ENCODE measurements around the gene HIRIP3. TPM values are rescaled to one million over a fixed set of nuclear protein-coding genes. Genes with fewer than 3 reads are reported as not detected.

HIRIP3 gene
- total and polyA plus RNA-seq, 2 of the 13 experiments (the other 11 are each of a cell fraction or from before 2014, with no cell fraction given) = 12.6 to 17.2 TPM

- Histone ChIP-seq H3K9ac (ENCODE audit: insufficient read depth, low read depth, low read length) (no peak overlapping the region), H3K4me3 (replicated peaks in 1 of 3; ENCODE audit: insufficient read depth in 1 of 3, low read depth in 2 of 3, low read length in 3 of 3) (no peak overlapping the region), H3K79me2 (ENCODE audit: insufficient read depth, low read length) (no peaks in the 10 kb centered on the region), H3K27me3 (ENCODE audit: control insufficient read depth in 1 of 2, insufficient read depth in 2 of 2, low read length in 2 of 2) (peaks cover 36 to 81% of the 10 kb centered on the region in 2 experiments), H3K9me3 (ENCODE audit: low read length) (no peaks in the 10 kb centered on the region), H3K36me3 (replicated peaks in 1 of 2; ENCODE audit: control insufficient read depth in 1 of 2, insufficient read depth in 2 of 2, low read length in 2 of 2) (no peaks in the 10 kb centered on the region), H4K20me1 (ENCODE audit: insufficient read depth, low read length) (no peaks in the 10 kb centered on the region; the same call in 1 of the 2 replicates), H3K4me2 (ENCODE audit: low read depth, low read length) (no peak overlapping the region), H3K4me1 (ENCODE audit: insufficient read depth, low read length) (peaks cover 23% of the 10 kb centered on the region), H2AFZ (ENCODE audit: low read length) (no peak overlapping the region), H3K27ac (ENCODE audit: extremely low read length, insufficient read depth, low read length) (no peak overlapping the region)
- CTCF ChIA-PET (ENCODE audit: low intra/inter-chr PET ratio, low total read pairs) = no interaction called here
- intact Hi-C loops (cut with micrococcal nuclease; ENCODE audit: unreplicated experiment) = no loop called here
- DNase-seq (ENCODE audit: low spot score) (no peak), ATAC-seq (peak; percentile 36), FAIRE-seq (no peak)
- in situ Hi-C loops (cut with HindIII; ENCODE audit: extremely low pct_ligation_motif_present, low pct_unique_long_range_greater_than_20kb) = no loop called here
- POLR2A ChIA-PET = no interaction called here
- WGBS (ENCODE audit: low lambda C conversion rate) = 16% methylated on average over 15 of the region's 18 CpGs
- no TSS peak for BruUV-seq (replicated peaks)
- TF ChIP-seq ZNF747 (CRISPR knock-in tag; IDR thresholded peaks at IDR 0.05; ENCODE audit: borderline replicate concordance) (no peak), SMAD3 (CRISPR knock-in tag; IDR thresholded peaks at IDR 0.05) (no peak), ZNF670 (CRISPR knock-in tag; IDR thresholded peaks at IDR 0.05; ENCODE audit: borderline replicate concordance) (no peak), ZFP36L1 (CRISPR knock-in tag; IDR thresholded peaks at IDR 0.05) (no peak), RCOR2 (CRISPR knock-in tag; IDR thresholded peaks at IDR 0.05) (no peak), NFYB (CRISPR knock-in tag; IDR thresholded peaks at IDR 0.05) (no peak), ZSCAN25 (CRISPR knock-in tag; IDR thresholded peaks at IDR 0.05) (no peak), BORCS8-MEF2B (CRISPR knock-in tag; IDR thresholded peaks at IDR 0.05) (0 out of 2 replicates have a peak, but pooled peaks have one; percentile 47), FOXK1 (CRISPR knock-in tag; IDR thresholded peaks at IDR 0.05; ENCODE audit: borderline replicate concordance, low read depth) (peak; percentile 41; the same call in 1 of the 2 replicates), ZFP90 (CRISPR knock-in tag; IDR thresholded peaks at IDR 0.05; ENCODE audit: borderline replicate concordance) (no peak), ZSCAN22 (CRISPR knock-in tag; IDR thresholded peaks at IDR 0.05) (no peak), YEATS2 (CRISPR knock-in tag; IDR thresholded peaks at IDR 0.05; ENCODE audit: borderline replicate concordance) (no peak), ADNP (CRISPR knock-in tag; IDR thresholded peaks at IDR 0.05) (no peak), ZNF691 (CRISPR knock-in tag; IDR thresholded peaks at IDR 0.05; ENCODE audit: borderline replicate concordance, low read depth) (no peak), JDP2 (CRISPR knock-in tag; IDR thresholded peaks at IDR 0.05; ENCODE audit: borderline replicate concordance) (no peak), MAFK (conservative IDR thresholded peaks at IDR 0.05 in 1 of 2, IDR thresholded peaks at IDR 0.05 in 1 of 2; ENCODE audit: low read length in 2 of 2) (no peak), HNRNPLL (IDR thresholded peaks at IDR 0.05; ENCODE audit: low read depth, low read length, poor library complexity, severe bottlenecking) (no peak), JUNB (CRISPR knock-in tag; IDR thresholded peaks at IDR 0.05; ENCODE audit: borderline replicate concordance) (no peak), KDM3A (CRISPR knock-in tag; IDR thresholded peaks at IDR 0.05; ENCODE audit: low read depth) (no peak)
- TF ChIP-seq, protein P1, sequence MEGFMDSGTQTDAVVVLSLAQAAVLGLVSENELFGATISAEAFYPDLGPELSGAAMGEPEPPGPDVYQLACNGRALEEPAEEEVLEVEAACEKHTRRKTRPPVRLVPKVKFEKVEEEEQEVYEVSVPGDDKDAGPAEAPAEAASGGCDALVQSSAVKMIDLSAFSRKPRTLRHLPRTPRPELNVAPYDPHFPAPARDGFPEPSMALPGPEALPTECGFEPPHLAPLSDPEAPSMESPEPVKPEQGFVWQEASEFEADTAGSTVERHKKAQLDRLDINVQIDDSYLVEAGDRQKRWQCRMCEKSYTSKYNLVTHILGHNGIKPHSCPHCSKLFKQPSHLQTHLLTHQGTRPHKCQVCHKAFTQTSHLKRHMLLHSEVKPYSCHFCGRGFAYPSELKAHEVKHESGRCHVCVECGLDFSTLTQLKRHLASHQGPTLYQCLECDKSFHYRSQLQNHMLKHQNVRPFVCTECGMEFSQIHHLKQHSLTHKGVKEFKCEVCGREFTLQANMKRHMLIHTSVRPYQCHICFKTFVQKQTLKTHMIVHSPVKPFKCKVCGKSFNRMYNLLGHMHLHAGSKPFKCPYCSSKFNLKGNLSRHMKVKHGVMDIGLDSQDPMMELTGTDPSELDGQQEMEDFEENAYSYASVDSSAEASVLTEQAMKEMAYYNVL (CRISPR knock-in tag; IDR thresholded peaks at IDR 0.05; ENCODE audit: borderline replicate concordance) = no peak
- TF ChIP-seq, protein P2, sequence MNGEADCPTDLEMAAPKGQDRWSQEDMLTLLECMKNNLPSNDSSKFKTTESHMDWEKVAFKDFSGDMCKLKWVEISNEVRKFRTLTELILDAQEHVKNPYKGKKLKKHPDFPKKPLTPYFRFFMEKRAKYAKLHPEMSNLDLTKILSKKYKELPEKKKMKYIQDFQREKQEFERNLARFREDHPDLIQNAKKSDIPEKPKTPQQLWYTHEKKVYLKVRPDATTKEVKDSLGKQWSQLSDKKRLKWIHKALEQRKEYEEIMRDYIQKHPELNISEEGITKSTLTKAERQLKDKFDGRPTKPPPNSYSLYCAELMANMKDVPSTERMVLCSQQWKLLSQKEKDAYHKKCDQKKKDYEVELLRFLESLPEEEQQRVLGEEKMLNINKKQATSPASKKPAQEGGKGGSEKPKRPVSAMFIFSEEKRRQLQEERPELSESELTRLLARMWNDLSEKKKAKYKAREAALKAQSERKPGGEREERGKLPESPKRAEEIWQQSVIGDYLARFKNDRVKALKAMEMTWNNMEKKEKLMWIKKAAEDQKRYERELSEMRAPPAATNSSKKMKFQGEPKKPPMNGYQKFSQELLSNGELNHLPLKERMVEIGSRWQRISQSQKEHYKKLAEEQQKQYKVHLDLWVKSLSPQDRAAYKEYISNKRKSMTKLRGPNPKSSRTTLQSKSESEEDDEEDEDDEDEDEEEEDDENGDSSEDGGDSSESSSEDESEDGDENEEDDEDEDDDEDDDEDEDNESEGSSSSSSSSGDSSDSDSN (CRISPR knock-in tag; IDR thresholded peaks at IDR 0.05) = no peak
Measured at GRCh38 chr16:30028438-30029076, 33.1 kb upstream of the HIRIP3 start.

Measured in HepG2 (cell line).